Activated naive CD4-positive, alpha-beta T cell treated with anti-CD3 and anti-CD28 coated beads, Interleukin-2, amount 10 ng/mL, durations not matched to agents 7 days and 5 days (primary cell): ENCODE data around the gene SLC25A25.

ENCODE experiments used
- CTCF ChIA-PET: fragments of 350-600 bp; sonication (Branson Sonifier 250); formaldehyde crosslinking; loops from one replicate; lab custom pipeline; 2021; ENCODE audit warnings: antibody characterized with exemption; lab: Charles Lee
- DNase-seq: peaks from one replicate; pipeline ENCODE4 v3.0.0-alpha.2; 2020
- H3K27ac Mint-ChIP-seq: one replicate; pipeline ENCODE4 v1.8.0; 2021; ENCODE audit warnings: mild to moderate bottlenecking, moderate library complexity, mixed read lengths
- H3K27me3 Mint-ChIP-seq: one replicate; pipeline ENCODE4 v1.8.0; 2021; ENCODE audit warnings: mild to moderate bottlenecking, mixed read lengths
- H3K36me3 Mint-ChIP-seq: one replicate; pipeline ENCODE4 v1.8.0; 2021; ENCODE audit warnings: mixed read lengths
- H3K4me1 Mint-ChIP-seq: one replicate; pipeline ENCODE4 v1.8.0; 2021; ENCODE audit warnings: mixed read lengths
- H3K4me3 Mint-ChIP-seq: one replicate; pipeline ENCODE4 v1.8.0; 2021; ENCODE audit warnings: mild to moderate bottlenecking, moderate library complexity, mixed read lengths
- H3K9me3 Mint-ChIP-seq: one replicate; pipeline ENCODE4 v1.8.0; 2021; ENCODE audit warnings: mixed read lengths

SLC25A25 gene

DNA sequence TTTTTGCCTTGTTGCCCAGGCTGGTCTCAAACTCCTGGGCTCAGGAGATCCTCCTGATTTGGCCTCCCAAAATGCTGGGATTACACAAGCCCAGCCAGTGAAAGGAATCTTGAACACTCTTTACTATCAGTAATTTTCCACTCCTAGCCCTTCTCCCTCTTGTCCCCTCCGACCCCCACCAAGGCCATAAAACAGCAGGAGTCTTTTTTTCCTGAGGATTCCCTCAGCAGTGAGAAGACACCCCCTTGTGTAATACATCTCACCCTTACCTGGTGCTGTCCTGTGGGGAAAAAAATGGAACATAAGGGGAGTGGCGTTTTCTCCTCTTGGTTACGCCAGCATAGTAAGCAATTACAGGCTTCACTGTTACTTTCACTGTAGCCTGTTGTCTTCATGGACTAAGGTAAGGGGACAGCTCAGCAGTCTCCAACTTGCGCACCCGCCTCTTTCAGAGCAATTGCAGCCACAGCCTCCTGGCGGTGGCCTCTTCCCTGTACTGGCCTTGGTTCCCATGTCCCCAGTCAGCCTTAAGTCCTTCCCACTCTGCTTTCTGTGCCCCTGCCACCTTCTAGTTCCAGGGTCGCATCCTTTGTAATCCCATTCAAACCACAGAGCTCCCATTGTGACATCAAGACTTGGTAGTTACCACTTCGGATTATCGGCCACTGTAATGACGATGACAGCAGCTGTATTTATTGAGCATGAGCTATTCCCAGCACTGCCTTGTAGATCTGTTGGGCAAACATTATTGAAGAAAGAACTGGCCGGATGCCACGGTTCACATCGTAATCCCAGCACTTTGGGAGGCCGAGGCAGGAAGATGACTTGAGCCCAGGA is 10.9 kb upstream of the SLC25A25 start:
- H3K9me3 Mint-ChIP-seq: no peaks in the 10 kb centered on the region
- no peak for DNase-seq
- H3K4me3 Mint-ChIP-seq: no peak overlapping the region
- CTCF ChIA-PET: interaction anchor here (1.1 to 1.3 kb wide), 2 partner anchors 41 to 61 kb away, joined by 3 read pairs; no protein-coding TSS in a partner anchor
- H3K27ac Mint-ChIP-seq: no peak overlapping the region
- H3K36me3 Mint-ChIP-seq: peaks cover 9% of the 10 kb centered on the region
- peaks cover 15% of the 10 kb centered on the region for H3K4me1 Mint-ChIP-seq
- peaks cover 32% of the 10 kb centered on the region for H3K27me3 Mint-ChIP-seq

GRCh38 chr9:128057724-128058409 is 10.2 kb upstream of the SLC25A25 start:
- H3K27ac Mint-ChIP-seq: no peak overlapping the region
- peaks cover 32% of the 10 kb centered on the region for H3K27me3 Mint-ChIP-seq
- CTCF ChIA-PET: interaction anchor here (1.1 to 1.3 kb wide), 2 partner anchors 40 to 60 kb away, joined by 3 read pairs; no protein-coding TSS in a partner anchor
- peaks cover 23% of the 10 kb centered on the region for H3K4me1 Mint-ChIP-seq
- H3K4me3 Mint-ChIP-seq: no peak overlapping the region
- H3K36me3 Mint-ChIP-seq: peaks cover 14% of the 10 kb centered on the region
- DNase-seq: no peak
- H3K9me3 Mint-ChIP-seq: no peaks in the 10 kb centered on the region

GRCh38 chr9:128059365-128059983 is 8.6 kb upstream of the SLC25A25 start:
- Mint-ChIP-seq H3K4me1 (peaks cover 36% of the 10 kb centered on the region), H3K9me3 (no peaks in the 10 kb centered on the region), H3K27me3 (peaks cover 22% of the 10 kb centered on the region), H3K4me3 (no peak overlapping the region), H3K27ac (no peak overlapping the region), H3K36me3 (peaks cover 26% of the 10 kb centered on the region)
- CTCF ChIA-PET: interaction anchor here (0.7 to 1.2 kb wide), 3 partner anchors 24 to 85 kb away, joined by 3 to 4 read pairs (median 4); no protein-coding TSS in a partner anchor
- DNase-seq: no peak

- Mint-ChIP-seq H3K9me3 (no peaks in the 10 kb centered on the region), H3K36me3 (peaks cover 35% of the 10 kb centered on the region), H3K27ac (peak overlapping the region; percentile 80), H3K4me1 (peaks cover 55% of the 10 kb centered on the region), H3K4me3 (peak overlapping the region; percentile 44), H3K27me3 (peaks cover 9% of the 10 kb centered on the region)
- peak; percentile 28 for DNase-seq
- CTCF ChIA-PET: interaction anchor here (0.9 to 2.0 kb wide), 4 partner anchors 19 to 119 kb away, joined by 3 to 5 read pairs (median 3); no protein-coding TSS in a partner anchor
Measured at GRCh38 chr9:128061275-128061960, 6.6 kb upstream of the SLC25A25 start.

GRCh38 chr9:128062279-128062678 is 5.8 kb upstream of the SLC25A25 start:
- peaks cover 56% of the 10 kb centered on the region for H3K4me1 Mint-ChIP-seq
- CTCF ChIA-PET: interaction anchor here (1.0 to 2.0 kb wide), 2 partner anchors 27 to 120 kb away, joined by 3 to 5 read pairs; no protein-coding TSS in a partner anchor
- H3K27me3 Mint-ChIP-seq: peaks cover 4% of the 10 kb centered on the region
- H3K4me3 Mint-ChIP-seq: no peak overlapping the region
- H3K27ac Mint-ChIP-seq: peak overlapping the region; percentile 76
- DNase-seq: no peak
- H3K36me3 Mint-ChIP-seq: peaks cover 35% of the 10 kb centered on the region
- H3K9me3 Mint-ChIP-seq: no peaks in the 10 kb centered on the region

- Mint-ChIP-seq H3K27ac (no peak overlapping the region), H3K4me1 (peaks cover 56% of the 10 kb centered on the region), H3K9me3 (no peaks in the 10 kb centered on the region), H3K27me3 (no peaks in the 10 kb centered on the region), H3K36me3 (peaks cover 35% of the 10 kb centered on the region), H3K4me3 (no peak overlapping the region)
- CTCF ChIA-PET: interaction anchor here (2.0 kb wide), 1 partner anchor 121 kb away, joined by 5 read pairs; no protein-coding TSS in a partner anchor
- no peak for DNase-seq
Measured at GRCh38 chr9:128062846-128063831, 4.9 kb upstream of the SLC25A25 start.

- Mint-ChIP-seq H3K4me1 (peaks cover 67% of the 10 kb centered on the region), H3K36me3 (peaks cover 45% of the 10 kb centered on the region), H3K27ac (peak overlapping the region; percentile 77), H3K27me3 (no peaks in the 10 kb centered on the region), H3K9me3 (no peaks in the 10 kb centered on the region), H3K4me3 (no peak overlapping the region)
- no peak for DNase-seq
- CTCF ChIA-PET: interaction anchor here (1.5 kb wide), 1 partner anchor 31 kb away, joined by 5 read pairs; no protein-coding TSS in a partner anchor
Measured at GRCh38 chr9:128065907-128066712, 1.9 kb upstream of the SLC25A25 start.

DNA sequence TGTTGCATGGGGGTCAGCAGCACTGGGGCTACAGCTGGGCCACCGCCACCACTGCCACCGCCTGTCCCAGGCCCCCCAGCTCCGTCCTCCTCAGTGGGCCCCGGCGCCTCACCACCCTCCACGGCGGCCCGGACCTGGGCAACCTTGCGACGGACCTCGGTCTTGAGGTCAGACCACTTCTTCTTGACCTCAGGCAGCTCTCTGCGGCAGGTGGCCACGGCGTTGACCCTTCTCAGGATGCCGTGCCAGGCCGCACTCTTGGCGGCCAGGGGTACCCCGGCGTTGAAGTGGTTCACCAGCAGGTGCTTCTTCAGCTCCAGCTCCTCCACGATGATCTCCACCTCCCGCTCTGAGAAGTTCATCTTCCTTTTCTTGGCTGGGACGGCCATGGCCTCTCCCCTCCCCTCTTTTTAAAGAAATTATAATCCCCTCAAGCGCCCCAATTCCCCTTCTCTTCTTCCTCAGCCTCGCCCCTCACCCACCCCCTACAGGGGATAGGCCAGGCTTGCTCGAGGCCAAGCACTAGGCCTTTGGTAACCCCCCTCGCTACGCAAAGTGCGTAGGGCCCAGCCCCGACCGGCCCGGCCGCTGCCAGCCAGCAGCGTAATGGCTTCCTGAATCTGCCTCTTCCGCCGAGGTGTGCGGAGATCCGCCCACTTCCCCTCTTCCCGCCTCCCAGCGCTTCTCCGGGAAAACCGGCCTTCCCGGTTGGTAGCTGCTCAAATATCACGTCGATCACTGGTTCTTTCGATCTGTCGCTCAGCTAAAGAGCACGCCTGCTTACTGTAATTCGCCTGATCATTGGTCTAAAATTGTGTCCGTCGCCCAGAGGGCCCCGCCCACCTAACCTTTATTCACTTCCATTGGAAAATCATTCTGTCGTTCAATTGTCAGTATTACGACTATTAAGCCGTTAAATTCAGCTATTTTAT is 1.1 kb upstream of the SLC25A25 start, which contains the start of gene NAIF1:
Gene NAIF1 (minus strand): TSS at position 608 of the 932 bp plus-strand sequence. CDS start 219 bp downstream, at position 389.
- Mint-ChIP-seq H3K4me1 (peaks cover 66% of the 10 kb centered on the region), H3K9me3 (no peaks in the 10 kb centered on the region), H3K4me3 (peak within 1 kb of the TSS; percentile 98), H3K36me3 (peaks cover 44% of the 10 kb centered on the region), H3K27me3 (no peaks in the 10 kb centered on the region), H3K27ac (peak within 1 kb of the TSS; percentile 77)
- CTCF ChIA-PET: interaction anchor here (0.8 to 1.7 kb wide), 5 partner anchors 26 to 111 kb away, joined by 3 to 10 read pairs (median 5); no protein-coding TSS in a partner anchor
- peak; percentile 98 for DNase-seq

GRCh38 chr9:128068386-128069205 is 564 bp downstream of the SLC25A25 start:
- peaks cover 40% of the 10 kb centered on the region for H3K36me3 Mint-ChIP-seq
- CTCF ChIA-PET: interaction anchor here (0.7 to 1.7 kb wide), 3 partner anchors 25 to 35 kb away, joined by 3 to 10 read pairs (median 3); no protein-coding TSS in a partner anchor
- peak overlapping the region; percentile 98 for H3K4me3 Mint-ChIP-seq
- peaks cover 66% of the 10 kb centered on the region for H3K4me1 Mint-ChIP-seq
- peak overlapping the region; percentile 85 for H3K27ac Mint-ChIP-seq
- no peaks in the 10 kb centered on the region for H3K9me3 Mint-ChIP-seq
- peak; percentile 59 for DNase-seq
- no peaks in the 10 kb centered on the region for H3K27me3 Mint-ChIP-seq

- Mint-ChIP-seq H3K4me3 (peak overlapping the region; percentile 63), H3K36me3 (peaks cover 34% of the 10 kb centered on the region), H3K9me3 (no peaks in the 10 kb centered on the region), H3K27me3 (no peaks in the 10 kb centered on the region), H3K4me1 (peaks cover 58% of the 10 kb centered on the region), H3K27ac (peak overlapping the region; percentile 95)
- no peak for DNase-seq
- CTCF ChIA-PET: interaction anchor here (1.5 to 1.7 kb wide), 2 partner anchors 14 to 127 kb away, joined by 4 to 5 read pairs; no protein-coding TSS in a partner anchor
Measured at GRCh38 chr9:128070874-128071273, 2.8 kb downstream of the SLC25A25 start.
